Medulla oblongata (tissue), 1 donor: ENCODE data around the gene OSBPL2.
A peak's percentile ranks its signal among the peaks of the same experiment; 100 is the strongest.

Experiments used
- DNase-seq: peaks from one replicate; pipeline ENCODE4 v3.0.0-alpha.2; 2015; ENCODE audit errors: extremely low spot score

OSBPL2 gene

DNA sequence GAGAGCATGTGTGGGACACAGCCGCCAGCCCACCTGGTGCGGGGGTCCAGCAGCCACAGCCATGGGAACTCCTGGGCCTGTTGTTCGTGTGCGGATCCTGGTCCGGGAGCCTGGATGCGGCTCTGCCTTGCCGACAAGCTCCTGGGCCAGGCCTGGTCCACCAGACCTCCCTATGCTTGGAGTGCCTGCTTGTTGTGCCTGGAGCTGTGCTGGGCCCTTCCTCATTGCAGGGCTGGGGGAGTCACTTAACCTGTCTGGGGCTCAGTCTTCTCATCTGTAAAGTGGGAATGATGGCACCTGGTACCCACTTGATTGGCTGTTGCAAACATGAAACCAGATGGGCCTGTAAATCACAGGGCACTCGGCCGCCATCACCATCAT lies 2.6 kb upstream of the OSBPL2 start:
- no peak for DNase-seq

DNA sequence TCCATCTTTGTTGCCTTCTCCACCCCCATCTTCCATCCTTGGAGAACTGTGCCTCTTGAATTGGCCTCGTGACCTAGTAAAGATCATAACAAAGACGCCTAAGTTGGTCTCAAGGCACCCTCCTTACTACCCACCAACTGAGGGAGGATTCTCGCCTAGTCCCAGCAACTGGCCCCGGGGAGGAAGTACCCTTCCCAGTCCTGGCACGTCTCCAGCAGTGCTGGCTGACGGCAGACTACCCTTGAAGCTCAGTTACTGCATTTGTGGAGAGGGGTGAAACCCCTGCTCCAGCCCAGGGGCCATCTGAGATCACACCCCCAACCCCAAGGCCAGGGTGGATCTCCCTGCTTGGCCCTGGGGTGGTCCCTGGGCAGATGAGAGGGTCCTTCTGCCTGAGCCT lies 2.1 kb upstream of the OSBPL2 start:
- DNase-seq = no peak

DNA sequence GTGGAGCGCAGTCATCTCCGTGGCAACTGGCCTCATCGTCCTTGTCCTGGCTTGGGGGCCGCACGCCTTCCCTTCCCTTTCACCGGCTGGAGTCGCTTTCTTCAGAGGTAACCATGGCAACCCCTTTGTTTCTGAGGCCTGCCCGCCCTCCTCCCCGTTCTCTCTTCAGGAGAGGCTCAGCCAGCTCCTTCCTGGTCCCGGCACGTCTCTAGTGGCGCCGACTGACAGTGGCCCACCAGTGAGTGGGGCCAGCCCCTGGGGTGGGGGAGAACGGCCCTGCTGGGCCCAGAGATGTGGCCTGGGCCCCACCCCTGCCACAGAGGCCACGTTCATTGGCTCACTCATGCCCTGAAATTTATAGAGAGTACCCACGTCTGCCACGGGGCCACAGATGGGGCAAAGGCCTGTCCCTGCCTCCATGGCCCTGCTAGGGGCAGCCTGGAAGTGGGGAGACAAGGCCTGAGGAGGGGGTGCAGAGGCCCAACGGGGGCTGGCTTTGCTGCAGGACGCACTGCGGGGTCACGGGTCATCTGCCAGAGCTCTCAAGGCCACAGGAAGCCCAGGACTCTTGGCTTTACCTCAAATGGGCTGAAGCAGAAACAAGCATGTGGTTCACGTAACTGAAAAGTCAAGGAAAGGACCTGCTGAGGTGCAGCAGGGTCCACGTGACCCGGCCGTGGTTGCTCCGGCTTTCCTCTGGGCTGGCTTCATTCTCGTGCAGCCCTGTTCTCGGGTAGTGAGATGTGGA lies 1.4 kb upstream of the OSBPL2 start:
- peak; percentile 47 for DNase-seq

DNA sequence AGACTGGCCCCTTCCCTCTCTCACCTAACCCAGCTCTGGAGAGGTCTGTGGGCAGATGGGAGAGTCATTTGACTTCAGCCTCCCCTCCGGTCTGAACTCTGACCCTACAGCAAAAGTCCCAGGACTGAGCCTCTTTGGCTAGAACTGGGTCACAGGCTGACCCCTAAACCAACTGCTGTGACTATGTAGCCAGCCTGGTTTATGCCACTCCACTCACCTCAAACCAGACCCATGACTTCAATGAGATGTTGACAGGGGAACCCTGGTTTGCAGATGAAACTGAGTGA lies 864 bp upstream of the OSBPL2 start:
- DNase-seq = no peak

DNA sequence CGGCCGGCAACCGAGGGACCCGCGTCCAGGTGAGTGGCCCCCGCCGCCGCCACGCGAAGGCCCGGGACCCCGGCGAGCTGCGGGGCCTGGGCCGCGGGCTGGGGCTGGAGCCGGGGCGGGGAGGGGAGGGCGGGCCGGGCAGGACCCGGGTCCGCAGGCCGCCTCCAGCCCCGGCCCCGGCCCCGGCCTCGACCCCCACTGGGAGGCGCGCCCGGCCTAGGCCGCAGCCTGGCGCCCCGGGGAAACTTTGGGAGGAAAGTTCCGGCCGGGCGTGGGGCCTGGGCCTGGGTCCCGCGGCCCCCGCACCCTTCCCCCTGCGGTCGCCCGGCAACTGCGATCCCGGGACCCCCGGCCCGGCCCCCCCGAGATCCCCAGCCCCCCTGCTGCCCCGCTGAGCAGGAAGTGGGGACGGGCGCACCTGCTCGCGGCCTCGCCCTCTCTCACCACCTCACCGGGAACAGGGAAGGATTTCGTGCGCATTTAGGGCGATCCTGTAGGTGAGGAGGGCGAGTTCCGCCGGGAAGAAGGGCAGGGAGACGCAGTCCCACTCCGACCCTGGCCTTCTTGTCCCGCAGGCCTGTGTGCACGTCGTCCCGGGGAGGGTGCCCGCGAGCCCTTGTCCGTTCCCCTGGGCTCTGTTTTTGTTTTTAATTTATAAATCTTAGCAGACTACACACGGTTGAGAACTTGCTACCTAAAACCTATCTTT lies 402 bp downstream of the OSBPL2 start:
- DNase-seq = no peak

DNA sequence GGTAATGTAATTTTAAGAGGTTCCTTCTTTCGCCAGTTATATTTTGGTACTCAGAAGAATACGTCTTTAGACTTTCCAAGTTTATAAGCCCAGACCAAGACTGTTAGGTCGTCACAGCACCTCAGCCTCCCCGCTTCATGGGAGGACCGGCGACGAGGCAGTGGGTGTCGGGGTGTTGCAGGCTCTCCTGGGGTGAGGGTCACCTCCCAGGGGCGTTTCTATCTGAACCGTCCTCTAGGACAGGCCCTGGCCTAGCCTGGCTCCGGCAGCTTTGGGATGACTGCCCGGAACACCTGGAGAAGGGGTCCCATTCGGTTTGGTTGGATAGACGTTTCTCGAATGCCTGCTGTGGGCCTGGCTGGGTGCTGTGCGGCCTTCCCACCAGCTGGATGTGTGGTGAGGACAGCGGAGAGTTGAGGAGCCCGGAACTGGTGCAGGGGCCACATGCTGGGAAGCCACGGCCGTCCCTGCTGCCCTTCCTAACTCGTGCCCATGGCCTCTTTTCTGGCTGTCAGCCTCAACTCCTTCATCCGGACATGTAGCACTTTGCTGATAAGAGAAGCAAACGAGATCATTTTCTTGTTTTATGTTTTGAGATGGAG lies 1.1 kb downstream of the OSBPL2 start:
- DNase-seq = no peak

DNA sequence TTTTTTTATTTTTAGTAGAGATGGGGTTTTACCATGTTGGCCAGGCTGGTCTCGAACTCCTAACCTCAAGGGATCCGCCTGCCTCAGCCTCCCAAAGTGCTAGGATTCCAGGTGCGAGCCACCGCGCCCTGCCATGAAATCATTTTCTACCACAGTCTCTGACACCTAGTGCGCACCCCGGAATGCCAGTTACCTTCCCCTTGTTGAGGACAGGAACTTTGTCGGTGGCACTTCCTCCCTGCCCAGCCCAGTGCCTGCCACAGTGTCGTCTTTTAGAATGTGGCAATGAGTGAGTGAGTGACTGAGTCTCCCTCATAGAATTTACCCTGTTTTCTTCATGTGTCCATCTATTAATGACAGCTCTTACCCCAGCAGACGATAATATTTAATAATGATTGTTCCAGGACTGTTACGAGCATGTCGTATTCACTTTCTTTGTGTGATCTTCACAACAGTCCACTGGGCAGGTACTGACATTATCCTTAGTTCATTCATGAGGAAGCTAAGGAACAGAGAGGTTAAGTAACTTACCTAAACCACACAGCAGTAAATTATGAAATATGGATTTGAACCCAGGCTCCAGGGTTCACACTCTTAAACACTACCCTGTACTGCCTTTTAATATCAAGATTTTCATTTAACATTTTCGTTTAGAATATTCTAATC lies 1.8 kb downstream of the OSBPL2 start:
- no peak for DNase-seq

DNA sequence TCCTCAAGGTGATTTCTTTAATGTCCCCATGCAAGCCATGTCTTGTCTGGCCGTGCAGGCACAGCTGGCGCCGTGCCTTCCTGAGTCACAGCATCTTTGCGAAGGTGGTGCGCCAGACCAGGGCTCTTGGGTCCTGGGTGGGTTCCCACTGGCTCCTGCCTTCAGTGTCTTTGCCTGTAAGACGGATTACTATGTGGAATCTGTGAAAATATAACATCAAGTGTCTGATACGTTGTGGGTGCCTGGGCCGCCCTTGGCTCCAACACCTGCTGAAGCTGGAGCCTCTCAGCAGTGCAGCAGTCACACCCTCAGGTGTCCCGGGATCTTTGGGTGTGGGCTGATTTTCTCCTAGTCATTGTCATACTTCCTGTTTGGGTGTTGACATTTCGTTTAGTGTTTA lies 3.2 kb downstream of the OSBPL2 start:
- no peak for DNase-seq

DNA sequence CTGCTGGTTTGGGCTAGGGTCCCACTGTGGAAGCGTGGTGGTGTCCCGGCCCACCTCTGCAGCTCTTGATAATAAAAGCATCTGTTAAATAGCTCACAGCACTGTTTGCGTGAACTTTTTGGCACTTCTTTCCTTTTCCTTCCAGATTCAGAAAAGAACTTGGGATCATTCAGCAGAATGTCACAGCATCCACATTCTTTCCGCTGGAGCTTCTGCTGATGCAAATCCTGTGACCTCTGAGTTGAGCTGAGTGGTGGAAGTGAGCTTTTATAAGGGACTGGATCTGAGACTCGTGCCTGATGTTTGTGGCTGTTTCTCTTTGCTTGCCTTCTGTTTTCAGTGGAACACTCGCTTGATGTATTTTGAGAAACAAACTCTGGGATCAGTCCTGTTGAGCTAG lies 3.9 kb downstream of the OSBPL2 start:
- no peak for DNase-seq

DNA sequence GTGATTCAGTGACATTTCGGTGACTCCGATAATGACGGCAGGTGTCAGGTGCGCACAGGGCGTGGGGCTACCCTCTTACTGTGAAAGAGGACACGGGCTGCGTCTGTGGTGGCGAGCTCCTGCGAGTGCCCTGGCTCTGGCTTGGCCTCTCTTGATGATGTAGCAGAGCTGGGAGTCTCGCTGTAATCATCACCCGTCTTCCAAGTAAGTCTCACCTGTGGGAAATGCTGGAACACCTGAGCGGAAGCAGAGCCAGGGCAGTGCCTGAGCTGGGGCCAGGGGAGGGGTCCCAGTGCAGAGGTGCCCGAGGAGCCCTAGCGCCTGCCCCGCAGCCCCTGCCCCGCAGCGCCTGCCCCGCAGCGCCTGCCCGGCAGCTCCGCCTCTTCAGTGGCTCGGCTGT lies 4.8 kb downstream of the OSBPL2 start:
- DNase-seq = no peak

DNA sequence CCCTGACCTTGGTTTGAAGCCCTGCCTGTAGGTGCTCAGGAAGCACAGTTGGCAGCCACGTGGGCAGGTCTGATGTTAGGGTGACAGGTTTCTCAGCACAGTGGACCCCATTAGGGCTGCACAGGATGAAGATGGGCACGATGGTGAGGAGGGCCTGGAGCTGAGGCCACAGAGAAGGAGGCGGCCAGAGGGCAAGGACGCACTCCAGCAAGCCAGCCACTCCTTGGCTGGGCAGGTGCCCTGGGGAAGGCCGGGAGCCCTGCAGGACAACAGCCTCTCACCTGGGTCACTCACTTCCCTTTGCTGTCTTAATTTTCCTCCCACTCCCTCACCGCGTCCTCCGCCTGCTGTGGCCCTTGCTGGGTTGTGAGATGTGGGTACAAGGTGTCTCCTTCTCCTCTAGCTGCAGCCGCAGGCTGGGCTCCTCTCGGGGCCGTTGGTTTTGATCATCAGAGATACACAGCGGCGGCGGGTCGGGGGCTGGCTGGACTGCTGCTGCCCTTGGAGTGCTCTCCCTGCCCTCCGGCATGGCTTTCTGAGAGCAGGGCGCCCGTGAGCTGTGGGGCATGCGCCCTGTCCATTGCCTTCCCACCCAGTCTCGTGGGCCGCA lies 5.7 kb downstream of the OSBPL2 start:
- no peak for DNase-seq

DNA sequence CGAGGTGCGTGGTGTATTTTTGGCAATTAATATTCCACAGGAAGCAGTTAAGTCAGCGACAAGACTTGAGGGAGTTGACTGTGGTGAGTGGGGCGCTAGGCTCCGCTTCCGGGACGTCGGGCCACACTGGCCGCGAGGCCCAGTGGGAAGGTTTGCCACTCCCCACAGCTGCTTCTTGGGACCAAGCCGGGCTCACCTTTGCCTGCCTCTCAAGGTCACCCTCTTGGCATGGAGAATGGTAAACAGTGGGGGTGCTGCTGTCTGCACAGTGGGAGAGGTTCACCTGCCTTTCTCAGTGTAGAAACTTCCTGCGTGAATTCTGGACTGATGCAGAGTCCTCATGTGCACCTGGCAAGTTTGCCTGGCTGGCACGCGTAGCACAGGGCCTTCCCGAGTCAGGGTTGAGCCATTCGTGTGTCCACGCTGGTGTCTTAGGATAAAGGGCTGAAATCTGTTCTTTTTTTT lies 6.4 kb downstream of the OSBPL2 start:
- no peak for DNase-seq

DNA sequence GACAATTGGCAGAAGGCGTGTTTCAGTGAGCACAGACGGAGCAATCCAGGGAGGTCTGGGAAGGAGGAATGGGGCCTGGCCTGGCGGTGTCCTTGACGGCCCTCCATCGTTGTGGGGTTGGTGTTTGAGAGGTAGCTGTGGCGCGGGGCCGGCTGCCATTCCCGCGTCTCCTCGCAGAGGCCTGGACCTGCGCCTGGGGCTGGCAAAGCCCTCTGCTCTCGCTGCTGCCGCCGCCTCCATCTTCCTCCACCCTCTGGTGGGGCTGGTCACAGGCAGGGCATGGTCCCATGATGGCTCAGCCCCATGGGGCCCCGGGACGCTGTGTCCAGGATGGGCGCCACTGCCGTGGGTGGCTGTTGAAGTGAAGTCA lies 7.6 kb downstream of the OSBPL2 start:
- no peak for DNase-seq

DNA sequence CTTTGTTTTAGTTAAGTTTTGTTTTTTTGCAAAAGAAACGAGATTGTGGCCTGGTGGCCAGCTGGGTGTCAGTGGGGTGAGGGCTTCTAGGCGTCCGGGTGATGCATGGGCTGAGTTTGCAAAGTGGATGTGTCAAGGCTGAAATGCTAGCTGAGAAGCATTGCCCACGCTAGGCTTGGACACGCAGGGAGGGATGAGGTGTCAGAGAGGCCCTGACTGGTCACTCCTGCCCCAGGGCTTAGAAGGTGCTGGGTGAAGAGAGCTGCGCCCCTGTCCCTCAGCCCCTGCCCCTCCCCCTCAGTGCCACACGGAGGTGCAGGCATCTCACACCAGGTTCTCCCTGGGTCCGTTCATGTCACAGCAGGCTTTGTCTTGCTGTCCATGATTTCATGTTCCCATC lies 8.1 kb downstream of the OSBPL2 start:
- no peak for DNase-seq

DNA sequence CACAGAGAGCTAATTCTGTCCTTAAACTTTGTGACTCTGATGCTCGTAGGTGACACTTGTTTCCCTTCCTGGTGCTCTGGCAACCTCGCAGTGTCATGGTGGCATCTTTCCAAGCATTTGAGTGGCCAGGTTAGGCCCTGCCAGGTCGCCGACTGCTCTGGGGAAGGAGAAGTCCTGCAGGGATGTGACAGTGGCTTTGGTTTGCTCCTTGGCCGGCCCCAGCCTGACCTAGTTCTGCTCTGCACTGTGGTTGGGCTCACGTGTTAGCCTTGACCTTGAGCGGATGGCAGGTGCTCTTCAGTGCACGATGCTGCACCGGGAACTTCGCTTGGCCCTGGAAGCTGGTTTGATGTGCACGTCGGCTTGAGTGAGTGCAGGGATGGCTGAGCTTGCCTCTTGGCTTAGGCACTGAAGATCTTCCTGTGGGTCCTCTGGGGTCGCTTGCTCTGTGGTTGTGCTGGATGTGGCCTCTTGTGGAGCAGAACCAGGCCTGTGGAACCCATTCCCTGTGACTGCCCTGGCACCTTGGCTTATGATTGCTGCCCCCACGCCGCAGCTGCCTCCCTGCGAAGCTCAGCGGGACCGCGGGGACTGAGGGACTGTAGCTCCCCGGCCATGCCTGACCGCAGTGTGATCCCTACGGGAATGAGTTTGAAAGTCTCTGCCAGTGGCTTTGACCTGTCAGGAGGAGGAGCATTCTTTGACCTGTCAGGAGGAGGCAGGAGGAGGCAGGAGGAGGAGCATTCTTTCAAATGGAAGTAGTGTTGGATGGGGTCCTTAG lies 8.7 kb downstream of the OSBPL2 start:
- no peak for DNase-seq

DNA sequence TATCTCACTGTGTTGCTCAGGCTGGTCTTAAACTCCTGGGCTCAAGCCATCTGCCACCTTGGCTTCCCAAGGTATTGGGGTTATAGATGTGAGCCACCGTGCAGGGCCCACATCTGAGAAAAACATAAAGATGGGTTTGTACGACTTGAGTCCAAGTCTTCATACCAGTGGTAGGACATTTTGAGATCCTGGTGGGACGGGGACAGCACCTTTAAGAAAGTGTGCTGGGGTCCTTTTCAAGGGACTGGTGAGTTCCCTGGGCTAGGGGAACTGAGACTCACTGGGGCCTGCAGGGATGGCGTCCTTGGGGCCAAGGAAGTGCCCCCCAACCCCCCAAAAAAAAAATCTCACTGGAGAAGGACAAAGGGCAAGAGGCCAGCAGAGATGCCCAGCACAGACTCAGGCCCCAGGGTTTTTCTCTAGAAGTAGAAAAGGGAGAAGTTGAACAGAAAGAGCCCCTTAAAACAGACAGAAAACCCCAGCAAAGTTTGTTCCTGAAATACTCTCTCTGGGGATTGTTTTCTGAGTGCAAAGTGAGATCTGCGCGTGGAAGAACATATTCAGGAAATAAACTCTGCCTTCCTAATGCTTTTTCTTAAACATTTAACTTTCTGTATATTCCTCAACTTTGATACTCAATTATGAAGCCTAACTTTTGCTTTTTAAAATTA lies 10.7 kb downstream of the OSBPL2 start:
- no peak for DNase-seq

DNA sequence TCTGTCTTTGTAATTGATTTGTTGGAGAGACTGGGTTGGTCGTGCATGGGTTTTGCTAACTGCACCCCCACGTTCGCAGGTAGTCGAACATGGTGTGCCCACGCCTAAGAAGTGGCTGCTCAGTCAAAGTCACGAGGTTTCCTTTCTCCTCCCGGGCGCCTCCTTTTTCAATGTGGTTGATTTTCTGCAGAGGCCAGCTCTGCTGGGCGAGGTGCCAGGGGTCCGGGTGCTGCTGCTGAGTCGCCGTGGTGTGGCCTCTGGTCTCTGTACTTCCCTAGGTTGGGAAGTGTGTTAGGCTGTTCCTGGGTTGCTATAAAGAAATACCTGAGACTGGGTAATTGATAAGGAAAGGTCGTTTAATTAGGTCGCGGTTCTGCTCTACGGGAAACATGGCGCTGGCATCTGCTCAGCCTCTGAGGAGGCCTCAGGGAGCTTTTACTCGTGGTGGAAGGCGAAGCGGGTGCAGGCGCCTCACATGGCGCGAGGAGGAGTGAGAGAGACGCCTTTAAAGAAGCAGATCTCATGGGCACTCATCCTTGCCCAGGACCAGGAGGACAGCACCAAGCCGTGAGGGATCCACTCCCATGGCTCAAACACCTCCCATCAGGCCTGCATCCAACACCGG lies 14.1 kb downstream of the OSBPL2 start:
- no peak for DNase-seq

DNA sequence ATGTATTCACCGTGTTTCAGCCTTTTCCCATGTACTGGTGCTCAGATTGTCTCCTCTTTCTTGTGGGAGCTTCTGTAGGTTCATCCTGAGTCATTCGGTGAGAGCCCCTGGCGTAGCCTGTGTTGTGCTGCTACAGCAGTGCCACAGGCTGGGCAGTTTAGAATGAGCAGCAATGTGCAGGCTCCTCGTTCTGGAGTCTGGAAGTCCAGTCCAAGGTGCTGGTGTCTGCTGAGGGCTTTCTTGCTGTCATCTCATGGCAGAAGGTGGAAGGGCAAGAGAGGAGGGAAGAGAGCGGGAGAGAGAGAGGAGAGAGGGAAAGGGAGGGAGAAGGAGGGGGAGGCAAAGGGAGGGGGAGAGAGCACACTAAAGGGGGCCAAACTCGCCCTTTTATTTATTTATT lies 15.1 kb downstream of the OSBPL2 start:
- no peak for DNase-seq

DNA sequence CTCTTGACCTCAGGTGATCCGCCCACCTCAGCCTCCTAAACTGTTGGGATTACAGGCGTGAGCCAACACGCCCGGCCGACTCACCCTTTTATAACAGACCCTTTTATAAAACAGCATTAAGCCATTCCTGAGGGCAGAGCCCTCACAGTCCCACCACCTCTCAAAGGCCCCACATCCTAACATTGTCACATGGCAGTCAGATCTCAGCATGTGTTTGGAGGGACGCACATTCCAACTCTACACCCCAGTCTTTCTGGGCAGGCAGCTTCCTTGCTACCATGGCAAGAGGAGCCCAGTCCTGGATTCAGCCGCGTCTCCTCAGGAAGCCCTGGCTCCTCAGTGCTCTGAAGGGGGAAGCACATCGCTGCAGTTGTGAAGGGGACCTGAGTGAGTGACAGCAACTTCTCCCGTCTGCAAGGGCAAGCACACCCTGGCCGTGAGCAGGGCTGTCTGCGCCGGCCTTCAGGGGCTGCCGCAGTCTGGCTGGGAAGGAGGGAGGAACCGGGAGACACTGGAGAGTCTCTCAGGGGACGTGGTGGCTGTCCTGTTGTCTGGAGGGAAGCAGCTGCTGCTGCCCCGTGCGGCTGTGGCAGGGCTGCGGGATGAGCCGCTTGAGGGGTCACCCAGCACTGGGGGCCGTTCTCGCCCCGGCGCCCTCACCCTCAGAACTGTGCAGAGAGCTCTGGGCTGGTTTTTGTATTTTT lies 15.9 kb downstream of the OSBPL2 start:
- DNase-seq = no peak

DNA sequence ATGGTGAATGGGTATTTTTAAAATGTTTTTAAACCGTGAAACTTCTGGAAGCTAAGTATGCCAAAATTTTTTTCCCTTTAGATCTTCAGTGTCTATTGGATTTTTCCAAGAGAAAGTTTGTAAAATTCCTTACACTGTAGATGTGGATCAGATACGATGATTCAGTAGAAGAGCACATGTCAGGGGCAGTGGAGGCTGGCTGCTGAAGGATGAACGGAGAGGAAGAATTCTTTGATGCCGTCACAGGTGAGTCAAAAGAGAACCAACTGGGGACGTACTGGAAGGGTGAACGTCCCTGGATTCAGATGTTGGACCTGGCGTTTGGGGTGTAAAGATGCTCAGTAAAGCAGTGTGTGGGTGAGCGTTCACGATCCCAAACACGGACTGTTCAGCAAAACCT lies 17.7 kb downstream of the OSBPL2 start:
- no peak for DNase-seq
